Prostate gland (tissue), 2 donors: Measurements from ENCODE around the gene ZNF148.

Source experiments
- POLR2A ChIP-seq: fragments of 450-650 bp; IDR thresholded peaks from one replicate; pipeline ENCODE4 v1.6.1; 2016; ENCODE audit warnings: antibody characterized with exemption, mild to moderate bottlenecking
- POLR2AphosphoS5 ChIP-seq: sonication (generic); formaldehyde crosslinking; IDR thresholded peaks from one replicate; pipeline ENCODE4 v1.6.1; 2017; ENCODE audit warnings: antibody characterized with exemption
- TF ChIP-seq, protein P1 (sequence below), 4 experiments: fragments of 200-600 bp in 2 of 4; fragments of 450-650 bp in 2 of 4; sonication (generic) in 2 of 4; IDR thresholded peaks; 1 replicate in 3 of 4; 2 replicates in 1 of 4; pipeline ENCODE4 v1.5.1; 2016 to 2019; ENCODE audit warnings: antibody characterized with exemption in 4 of 4, mild to moderate bottlenecking in 2 of 4, moderate library complexity in 2 of 4

GRCh38 chr3:125313060-125313635 is 62.0 kb downstream of the ZNF148 start:
- TF ChIP-seq, protein P1, sequence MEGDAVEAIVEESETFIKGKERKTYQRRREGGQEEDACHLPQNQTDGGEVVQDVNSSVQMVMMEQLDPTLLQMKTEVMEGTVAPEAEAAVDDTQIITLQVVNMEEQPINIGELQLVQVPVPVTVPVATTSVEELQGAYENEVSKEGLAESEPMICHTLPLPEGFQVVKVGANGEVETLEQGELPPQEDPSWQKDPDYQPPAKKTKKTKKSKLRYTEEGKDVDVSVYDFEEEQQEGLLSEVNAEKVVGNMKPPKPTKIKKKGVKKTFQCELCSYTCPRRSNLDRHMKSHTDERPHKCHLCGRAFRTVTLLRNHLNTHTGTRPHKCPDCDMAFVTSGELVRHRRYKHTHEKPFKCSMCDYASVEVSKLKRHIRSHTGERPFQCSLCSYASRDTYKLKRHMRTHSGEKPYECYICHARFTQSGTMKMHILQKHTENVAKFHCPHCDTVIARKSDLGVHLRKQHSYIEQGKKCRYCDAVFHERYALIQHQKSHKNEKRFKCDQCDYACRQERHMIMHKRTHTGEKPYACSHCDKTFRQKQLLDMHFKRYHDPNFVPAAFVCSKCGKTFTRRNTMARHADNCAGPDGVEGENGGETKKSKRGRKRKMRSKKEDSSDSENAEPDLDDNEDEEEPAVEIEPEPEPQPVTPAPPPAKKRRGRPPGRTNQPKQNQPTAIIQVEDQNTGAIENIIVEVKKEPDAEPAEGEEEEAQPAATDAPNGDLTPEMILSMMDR (IDR thresholded peaks at IDR 0.05) = no peak
- TF ChIP-seq POLR2A = no peak
- TF ChIP-seq POLR2AphosphoS5 = no peak
